ENCODE data around the gene ERV3-1.
"Not testable (repeated sequence)": the region's sequence is repeated elsewhere in the genome, so short reads cannot be mapped to it uniquely, and the experiment has no call there.

The ERV3-1 gene

GRCh38 chr7:65006094-65006992 lies at the start of gene ERV3-1:
TSS of gene ERV3-1 (minus strand) at chr7:65006687. CDS start at chr7:64993026, 13,661 bp downstream.
- H3K79me2 ChIP-seq (ENCODE audit: control insufficient read depth, low read length): peaks cover 51% of the 10 kb centered on the region
- H3K9me3 ChIP-seq (ENCODE audit: control insufficient read depth, insufficient read depth, low read length): peaks cover 13% of the 10 kb centered on the region; the same call in 1 of the 2 replicates

DNA sequence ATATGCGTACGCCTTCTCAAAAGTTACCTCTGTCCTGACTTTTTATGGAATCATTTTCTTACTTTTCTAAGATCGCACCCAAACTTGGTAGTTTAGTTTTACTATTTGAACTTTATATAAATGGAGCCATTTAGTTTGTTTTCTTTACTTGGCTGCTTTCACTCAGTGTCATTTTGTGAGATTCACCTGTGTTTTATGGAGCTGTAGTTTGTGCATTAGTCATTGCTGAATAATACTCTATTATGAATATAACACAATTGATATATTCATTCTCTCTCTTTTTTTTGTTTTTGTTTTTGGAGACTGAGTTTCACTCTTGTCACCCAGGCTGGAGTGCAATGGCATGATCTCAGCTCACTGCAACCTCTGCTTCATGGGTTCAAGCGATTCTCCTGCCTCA lies 49.3 kb upstream of the ERV3-1 start:
- H3K4me2 ChIP-seq (ENCODE audit: low read length); H3F3A ChIP-seq (ENCODE audit: control insufficient read depth, insufficient read depth); H3K79me2 ChIP-seq (ENCODE audit: control insufficient read depth, low read length); H3K4me1 ChIP-seq (ENCODE audit: control insufficient read depth, low read length); H3K4me3 ChIP-seq (ENCODE audit: low read length); H4K20me1 ChIP-seq (ENCODE audit: control insufficient read depth, insufficient read depth, low read depth, low read length); H3K27me3 ChIP-seq (ENCODE audit: control insufficient read depth, low read length); H3K9me2 ChIP-seq (replicated peaks; ENCODE audit: control insufficient read depth, low read length); H3K27ac ChIP-seq (ENCODE audit: low read depth, low read length); H3K36me3 ChIP-seq (ENCODE audit: control insufficient read depth, low read length); H3K9me3 ChIP-seq (ENCODE audit: control insufficient read depth, insufficient read depth, low read length): not testable (repeated sequence)

More at GRCh38 chr7:65006094-65006992, at the start of gene ERV3-1:
- no peaks in the 10 kb centered on the region for H3K27me3 ChIP-seq (ENCODE audit: control insufficient read depth, low read length)
- no peaks in the 10 kb centered on the region for H3F3A ChIP-seq (ENCODE audit: control insufficient read depth, insufficient read depth)
- TF ChIP-seq EZH2phosphoT487 (IDR thresholded peaks at IDR 0.05; ENCODE audit: borderline replicate concordance, low read length): no peak
- TF ChIP-seq CTCF (IDR thresholded peaks at IDR 0.05; ENCODE audit: low read depth, low read length, poor library complexity, severe bottlenecking): no peak
- H3K4me2 ChIP-seq (ENCODE audit: low read length): peak within 1 kb of the TSS; percentile 71
- H3K4me3 ChIP-seq (ENCODE audit: low read length): peak within 1 kb of the TSS; percentile 90
- peaks cover 45% of the 10 kb centered on the region for H3K4me1 ChIP-seq (ENCODE audit: control insufficient read depth, low read length)
- H3K9me2 ChIP-seq (replicated peaks; ENCODE audit: control insufficient read depth, low read length): no peaks in the 10 kb centered on the region
- H4K20me1 ChIP-seq (ENCODE audit: control insufficient read depth, insufficient read depth, low read depth, low read length): no peaks in the 10 kb centered on the region
- H3K36me3 ChIP-seq (ENCODE audit: control insufficient read depth, low read length): peaks cover 42% of the 10 kb centered on the region
- peak within 1 kb of the TSS; percentile 54 for H3K27ac ChIP-seq (ENCODE audit: low read depth, low read length)

DNA sequence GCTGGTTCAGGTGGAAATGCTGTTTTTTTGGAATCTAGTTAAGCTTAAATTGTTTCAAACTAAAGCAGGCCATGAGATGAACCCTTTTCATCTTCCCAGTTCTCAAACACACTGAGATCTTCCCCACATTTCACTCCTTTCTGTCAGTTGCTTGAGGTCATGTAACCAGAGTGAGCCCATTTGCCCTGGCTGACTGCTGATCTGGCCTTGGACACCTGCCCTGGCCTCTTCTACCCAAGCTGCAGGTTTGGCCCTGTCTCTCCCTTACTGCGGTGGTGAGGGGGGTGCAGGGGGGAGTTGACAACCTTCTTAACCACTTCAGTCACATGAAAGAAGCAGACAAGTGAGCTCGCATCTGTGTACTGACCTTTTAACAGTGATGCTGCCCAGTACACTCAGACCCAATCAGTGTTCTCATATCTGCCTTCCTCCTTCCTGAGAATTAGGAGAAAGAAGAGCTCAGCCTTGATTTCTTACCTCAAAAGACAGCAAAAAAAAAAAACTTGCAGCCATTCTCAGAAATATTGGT lies 48.0 kb upstream of the ERV3-1 start:
- not testable (repeated sequence) for H3K36me3 ChIP-seq (ENCODE audit: control insufficient read depth, low read length); H3K27me3 ChIP-seq (ENCODE audit: control insufficient read depth, low read length); H4K20me1 ChIP-seq (ENCODE audit: control insufficient read depth, insufficient read depth, low read depth, low read length); H3K4me3 ChIP-seq (ENCODE audit: low read length); H3K27ac ChIP-seq (ENCODE audit: low read depth, low read length); H3K4me1 ChIP-seq (ENCODE audit: control insufficient read depth, low read length); H3K4me2 ChIP-seq (ENCODE audit: low read length); H3K9me2 ChIP-seq (replicated peaks; ENCODE audit: control insufficient read depth, low read length); H3F3A ChIP-seq (ENCODE audit: control insufficient read depth, insufficient read depth); H3K9me3 ChIP-seq (ENCODE audit: control insufficient read depth, insufficient read depth, low read length)
- H3K79me2 ChIP-seq (ENCODE audit: control insufficient read depth, low read length): peaks cover 15% of the 10 kb centered on the region

- not testable (repeated sequence) for H3K36me3 ChIP-seq (ENCODE audit: control insufficient read depth, low read length); H3K4me1 ChIP-seq (ENCODE audit: control insufficient read depth, low read length); H3F3A ChIP-seq (ENCODE audit: control insufficient read depth, insufficient read depth); H4K20me1 ChIP-seq (ENCODE audit: control insufficient read depth, insufficient read depth, low read depth, low read length); H3K27ac ChIP-seq (ENCODE audit: low read depth, low read length); H3K4me2 ChIP-seq (ENCODE audit: low read length); H3K4me3 ChIP-seq (ENCODE audit: low read length); H3K9me3 ChIP-seq (ENCODE audit: control insufficient read depth, insufficient read depth, low read length); H3K27me3 ChIP-seq (ENCODE audit: control insufficient read depth, low read length); H3K9me2 ChIP-seq (replicated peaks; ENCODE audit: control insufficient read depth, low read length)
- peaks cover 26% of the 10 kb centered on the region for H3K79me2 ChIP-seq (ENCODE audit: control insufficient read depth, low read length)
Measured at GRCh38 chr7:65051654-65052053, 45.2 kb upstream of the ERV3-1 start.

DNA sequence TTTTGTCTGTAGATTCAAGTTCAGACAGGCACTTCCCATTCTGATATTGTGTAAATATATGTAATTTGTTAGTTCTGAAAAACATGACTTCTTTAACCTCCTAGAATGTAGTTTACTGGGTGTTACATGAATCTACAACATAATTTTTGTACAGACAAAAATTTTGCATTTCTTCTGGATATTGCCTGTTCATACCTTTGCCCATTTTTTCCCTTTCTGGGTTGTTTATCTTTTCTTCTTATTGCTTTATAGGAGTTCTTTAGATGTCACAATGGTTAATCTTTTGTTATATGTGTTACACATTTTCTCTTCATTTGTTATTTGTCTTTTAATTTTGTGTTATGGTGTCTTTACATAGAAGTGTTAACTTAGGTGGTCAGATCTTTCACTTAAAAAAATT lies 44.7 kb upstream of the ERV3-1 start:
- H3K27ac ChIP-seq (ENCODE audit: low read depth, low read length); H3K9me2 ChIP-seq (replicated peaks; ENCODE audit: control insufficient read depth, low read length); H3K9me3 ChIP-seq (ENCODE audit: control insufficient read depth, insufficient read depth, low read length); H3K27me3 ChIP-seq (ENCODE audit: control insufficient read depth, low read length); H3F3A ChIP-seq (ENCODE audit: control insufficient read depth, insufficient read depth); H3K4me1 ChIP-seq (ENCODE audit: control insufficient read depth, low read length); H3K4me2 ChIP-seq (ENCODE audit: low read length); H4K20me1 ChIP-seq (ENCODE audit: control insufficient read depth, insufficient read depth, low read depth, low read length); H3K36me3 ChIP-seq (ENCODE audit: control insufficient read depth, low read length); H3K4me3 ChIP-seq (ENCODE audit: low read length): not testable (repeated sequence)
- peaks cover 31% of the 10 kb centered on the region for H3K79me2 ChIP-seq (ENCODE audit: control insufficient read depth, low read length)

DNA sequence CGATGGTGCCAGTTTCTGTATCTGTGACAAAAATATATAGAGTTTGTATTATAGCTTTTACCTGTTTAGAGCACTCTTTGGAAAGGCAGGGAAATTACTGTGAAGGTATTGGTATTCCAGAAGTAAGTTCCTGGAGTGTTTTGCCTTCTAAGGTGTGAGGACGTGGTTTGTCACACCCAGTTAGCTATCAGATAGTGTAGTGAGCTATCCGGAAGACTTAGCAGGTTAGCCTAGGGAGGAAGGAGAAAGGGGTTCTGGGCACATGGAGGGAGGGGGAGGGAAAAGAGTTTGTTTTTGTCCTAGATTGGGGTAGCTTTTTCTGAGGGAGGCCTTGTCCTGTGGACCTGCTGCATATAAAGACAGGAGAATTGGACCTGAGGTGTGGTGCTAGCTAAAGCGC lies 39.8 kb upstream of the ERV3-1 start:
- H3K4me1 ChIP-seq (ENCODE audit: control insufficient read depth, low read length); H3F3A ChIP-seq (ENCODE audit: control insufficient read depth, insufficient read depth); H3K27me3 ChIP-seq (ENCODE audit: control insufficient read depth, low read length); H4K20me1 ChIP-seq (ENCODE audit: control insufficient read depth, insufficient read depth, low read depth, low read length); H3K4me3 ChIP-seq (ENCODE audit: low read length); H3K9me3 ChIP-seq (ENCODE audit: control insufficient read depth, insufficient read depth, low read length); H3K4me2 ChIP-seq (ENCODE audit: low read length); H3K27ac ChIP-seq (ENCODE audit: low read depth, low read length); H3K9me2 ChIP-seq (replicated peaks; ENCODE audit: control insufficient read depth, low read length): not testable (repeated sequence)
- peaks cover 18% of the 10 kb centered on the region for H3K36me3 ChIP-seq (ENCODE audit: control insufficient read depth, low read length)
- H3K79me2 ChIP-seq (ENCODE audit: control insufficient read depth, low read length): peaks cover 45% of the 10 kb centered on the region

DNA sequence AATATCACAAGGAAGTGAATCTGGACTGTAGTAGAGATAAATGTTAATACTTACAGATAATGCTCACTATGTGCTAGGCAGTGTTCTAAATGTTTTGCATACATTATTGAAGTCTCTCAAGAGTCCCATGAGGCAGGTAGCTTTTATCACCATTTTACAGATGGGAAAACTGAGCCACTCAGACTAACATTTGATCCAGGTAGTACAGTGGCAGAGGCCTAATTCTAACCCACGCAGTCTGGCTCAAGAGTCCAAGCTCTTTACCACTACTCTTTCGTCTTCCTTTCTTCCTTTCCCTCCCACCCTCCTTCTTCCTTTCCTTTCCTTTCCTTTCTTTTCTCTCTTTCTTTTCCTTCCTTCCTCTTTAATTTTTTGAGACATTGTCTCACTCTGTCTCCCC lies 39.1 kb upstream of the ERV3-1 start:
- H3K4me2 ChIP-seq (ENCODE audit: low read length); H3K27ac ChIP-seq (ENCODE audit: low read depth, low read length); H3K27me3 ChIP-seq (ENCODE audit: control insufficient read depth, low read length); H4K20me1 ChIP-seq (ENCODE audit: control insufficient read depth, insufficient read depth, low read depth, low read length); H3K9me2 ChIP-seq (replicated peaks; ENCODE audit: control insufficient read depth, low read length); H3K4me1 ChIP-seq (ENCODE audit: control insufficient read depth, low read length); H3K4me3 ChIP-seq (ENCODE audit: low read length); H3K9me3 ChIP-seq (ENCODE audit: control insufficient read depth, insufficient read depth, low read length); H3F3A ChIP-seq (ENCODE audit: control insufficient read depth, insufficient read depth): not testable (repeated sequence)
- H3K79me2 ChIP-seq (ENCODE audit: control insufficient read depth, low read length): peaks cover 52% of the 10 kb centered on the region
- H3K36me3 ChIP-seq (ENCODE audit: control insufficient read depth, low read length): peaks cover 18% of the 10 kb centered on the region
